ENCODE measurements around the gene SF3B3. TPM values are rescaled to one million over a fixed set of nuclear protein-coding genes. Genes with fewer than 3 reads are reported as not detected.
A peak's percentile ranks its signal among the peaks of the same experiment; 100 is the strongest.

Gene SF3B3
- total and polyA plus RNA-seq, 8 donors: 43.9 to 131 (median 85.5) TPM

DNA sequence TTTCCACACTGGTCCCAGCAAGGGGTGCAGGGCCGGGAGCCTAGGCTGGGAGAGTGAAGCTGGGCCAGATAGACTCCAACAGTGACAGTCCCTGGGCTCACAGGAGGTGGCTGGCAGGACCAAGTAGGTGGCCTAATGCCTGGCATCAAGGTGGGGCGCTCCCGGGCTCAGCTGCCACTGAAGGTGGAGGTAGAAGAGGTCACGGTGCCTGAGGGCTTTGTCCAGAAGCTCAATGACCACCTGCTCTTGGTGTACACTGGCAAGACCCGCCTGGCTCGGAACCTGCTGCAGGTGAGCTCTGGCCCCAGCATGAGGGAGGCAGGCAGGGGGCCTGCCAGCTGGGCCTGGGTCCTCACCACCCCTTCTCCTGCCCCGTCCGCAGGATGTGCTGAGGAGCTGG is 45.4 kb upstream of the SF3B3 start:
- WGBS, 2 donors: 88 to 93% methylated on average over 8 of the region's 8 CpGs
- H3K27ac ChIP-seq: no peak overlapping the region
- no peaks in the 10 kb centered on the region for H3K9me3 ChIP-seq
- DNase-seq (peak in 1 of 6 donors; percentile 53), ATAC-seq (no peak), FAIRE-seq (no peak)
- H3K4me3 ChIP-seq: no peak overlapping the region
- H3K27me3 ChIP-seq: no peaks in the 10 kb centered on the region
- peaks cover 0 to 3% (median 0%) of the 10 kb centered on the region in 3 donors for H3K4me1 ChIP-seq
- intact Hi-C loops (cut with DNase I): loop anchor here in 1 of 3 donors (10.0 kb wide), 1 partner anchor 83 kb away; no protein-coding TSS in a partner anchor
- H3K36me3 ChIP-seq: peaks cover 0 to 23% (median 6%) of the 10 kb centered on the region in 3 donors
- TF ChIP-seq, protein P1, sequence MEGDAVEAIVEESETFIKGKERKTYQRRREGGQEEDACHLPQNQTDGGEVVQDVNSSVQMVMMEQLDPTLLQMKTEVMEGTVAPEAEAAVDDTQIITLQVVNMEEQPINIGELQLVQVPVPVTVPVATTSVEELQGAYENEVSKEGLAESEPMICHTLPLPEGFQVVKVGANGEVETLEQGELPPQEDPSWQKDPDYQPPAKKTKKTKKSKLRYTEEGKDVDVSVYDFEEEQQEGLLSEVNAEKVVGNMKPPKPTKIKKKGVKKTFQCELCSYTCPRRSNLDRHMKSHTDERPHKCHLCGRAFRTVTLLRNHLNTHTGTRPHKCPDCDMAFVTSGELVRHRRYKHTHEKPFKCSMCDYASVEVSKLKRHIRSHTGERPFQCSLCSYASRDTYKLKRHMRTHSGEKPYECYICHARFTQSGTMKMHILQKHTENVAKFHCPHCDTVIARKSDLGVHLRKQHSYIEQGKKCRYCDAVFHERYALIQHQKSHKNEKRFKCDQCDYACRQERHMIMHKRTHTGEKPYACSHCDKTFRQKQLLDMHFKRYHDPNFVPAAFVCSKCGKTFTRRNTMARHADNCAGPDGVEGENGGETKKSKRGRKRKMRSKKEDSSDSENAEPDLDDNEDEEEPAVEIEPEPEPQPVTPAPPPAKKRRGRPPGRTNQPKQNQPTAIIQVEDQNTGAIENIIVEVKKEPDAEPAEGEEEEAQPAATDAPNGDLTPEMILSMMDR (IDR thresholded peaks at IDR 0.05): no peak

DNA sequence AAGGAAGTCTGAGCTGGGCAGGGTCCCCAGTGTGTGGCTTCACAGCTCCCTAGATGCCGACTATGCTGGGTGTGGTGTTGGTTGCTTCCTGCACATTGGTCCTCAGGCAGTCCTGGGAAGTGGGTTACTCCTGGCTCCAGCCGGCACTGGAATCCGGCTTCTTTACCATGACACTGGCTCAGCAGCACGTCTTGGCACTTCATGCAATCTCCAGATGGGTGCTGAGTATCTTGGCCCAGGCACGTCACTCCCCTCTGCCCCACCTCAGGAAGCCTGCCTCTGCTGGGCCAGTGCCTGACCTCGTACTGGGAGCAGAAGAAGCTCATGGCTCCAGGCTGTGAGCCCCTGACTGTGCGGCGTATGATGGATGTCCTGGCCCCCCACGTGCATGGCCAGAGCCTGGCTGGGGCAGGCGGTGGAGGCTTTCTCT is 44.7 kb upstream of the SF3B3 start:
- peaks cover 0 to 3% (median 0%) of the 10 kb centered on the region in 3 donors for H3K4me1 ChIP-seq
- no peaks in the 10 kb centered on the region for H3K27me3 ChIP-seq
- peaks cover 0 to 28% (median 6%) of the 10 kb centered on the region in 3 donors for H3K36me3 ChIP-seq
- H3K4me3 ChIP-seq: no peak overlapping the region
- intact Hi-C loops (cut with DNase I): loop anchor here in 1 of 3 donors (10.0 kb wide), 1 partner anchor 84 kb away; no protein-coding TSS in a partner anchor
- H3K27ac ChIP-seq: no peak overlapping the region
- FAIRE-seq (no peak), DNase-seq (peak in 1 of 6 donors; percentile 49), ATAC-seq (peak in 1 of 4 donors; percentile 3)
- 82 to 86% methylated on average over 10 of the region's 10 CpGs for WGBS, 2 donors
- TF ChIP-seq, protein P1 (IDR thresholded peaks at IDR 0.05): no peak
- no peaks in the 10 kb centered on the region for H3K9me3 ChIP-seq

DNA sequence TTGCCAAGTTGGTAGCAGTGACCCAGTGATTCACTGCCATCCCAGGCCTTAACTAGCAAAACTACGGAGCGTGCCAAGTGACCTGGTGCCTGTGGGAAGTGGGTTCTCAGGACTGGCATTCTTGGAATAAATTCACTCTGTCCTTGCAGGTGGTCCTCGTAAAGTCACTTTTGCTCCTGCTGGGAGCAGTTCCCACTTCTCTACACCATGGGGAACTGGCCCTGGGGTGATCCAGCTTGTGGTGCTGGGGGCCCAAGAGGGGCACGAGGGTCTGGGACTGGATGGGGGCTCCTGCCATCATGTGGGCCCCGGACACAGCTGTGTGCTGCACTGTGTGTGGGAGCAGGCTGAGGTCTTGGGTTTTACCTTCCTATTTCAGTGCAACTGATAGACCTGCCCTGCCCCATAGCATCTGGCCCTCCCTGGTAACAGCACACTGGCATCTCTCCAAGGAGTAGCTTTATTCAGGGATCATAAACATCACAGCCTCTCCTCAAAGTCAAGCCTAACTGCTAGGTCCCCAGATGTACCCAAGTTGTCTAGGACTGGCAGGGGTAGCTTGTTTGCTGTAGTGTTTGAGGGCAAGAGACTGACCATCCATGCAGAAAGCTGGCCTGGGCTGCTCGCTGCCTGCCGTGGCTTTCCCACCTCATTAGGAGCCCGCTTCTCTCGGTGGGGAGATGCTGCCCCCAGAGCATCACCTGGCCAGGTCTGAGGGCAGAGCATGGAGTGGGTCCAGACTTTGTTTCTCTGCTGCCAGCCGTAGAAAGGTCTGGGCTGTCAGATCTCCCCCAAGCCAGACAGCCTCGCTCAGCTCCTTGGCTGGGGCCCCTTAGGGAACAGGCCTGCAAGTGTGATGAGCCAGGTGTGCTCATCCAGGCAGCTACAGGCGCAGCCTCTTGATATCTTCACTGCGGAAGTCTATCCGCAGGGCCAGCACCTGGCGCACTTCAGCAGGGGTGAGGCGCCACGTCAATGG is 43.2 kb upstream of the SF3B3 start:
- H3K27me3 ChIP-seq: no peaks in the 10 kb centered on the region
- no peak overlapping the region for H3K4me3 ChIP-seq
- DNase-seq: no peak
- intact Hi-C loops (cut with DNase I): no loop called here
- no peak for FAIRE-seq
- H3K27ac ChIP-seq: no peak overlapping the region
- peak in 2 of 4 donors; percentile 33 to 35 for ATAC-seq
- peaks cover 0 to 24% (median 3%) of the 10 kb centered on the region in 3 donors for H3K36me3 ChIP-seq
- 88 to 92% methylated on average over 17 of the region's 17 CpGs for WGBS, 2 donors
- TF ChIP-seq, protein P1 (IDR thresholded peaks at IDR 0.05): no peak
- H3K9me3 ChIP-seq: no peaks in the 10 kb centered on the region
- peaks cover 0 to 3% (median 0%) of the 10 kb centered on the region in 3 donors for H3K4me1 ChIP-seq

DNA sequence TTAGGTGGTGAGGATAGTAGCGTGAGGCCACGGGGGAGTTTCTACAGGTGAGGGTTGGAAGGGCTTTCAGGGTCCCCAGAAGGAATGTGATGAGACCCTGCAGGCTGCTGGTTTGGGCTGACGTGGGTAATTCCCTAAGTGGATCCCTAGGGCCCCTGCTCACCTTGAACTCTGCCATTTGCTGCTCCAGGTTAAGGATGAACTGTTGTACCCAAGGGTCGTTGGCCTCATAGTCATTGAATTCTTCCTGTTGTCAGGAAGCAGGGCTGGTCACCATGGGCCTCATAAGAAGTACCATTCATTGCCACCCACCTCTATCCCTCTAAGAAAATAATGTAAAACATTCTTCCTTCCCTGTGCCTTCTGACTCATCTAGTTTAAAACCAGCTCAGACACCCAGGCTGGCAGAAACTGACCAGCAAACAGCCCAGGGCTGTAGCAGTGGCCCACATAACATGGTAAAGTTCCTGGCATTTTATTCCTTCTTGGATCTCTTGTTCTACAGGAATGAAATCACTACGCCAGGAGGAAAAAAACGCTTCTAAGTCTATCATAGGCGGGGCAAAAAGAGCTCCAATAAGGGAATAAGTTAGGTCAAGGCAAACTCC is 41.6 kb upstream of the SF3B3 start:
- FAIRE-seq: no peak
- H3K4me1 ChIP-seq: no peaks in the 10 kb centered on the region
- no peak overlapping the region for H3K4me3 ChIP-seq
- no peak for ATAC-seq
- 84 to 87% methylated on average over 7 of the region's 7 CpGs for WGBS, 2 donors
- no peak for DNase-seq
- no peaks in the 10 kb centered on the region for H3K9me3 ChIP-seq
- intact Hi-C loops (cut with DNase I): no loop called here
- no peak overlapping the region for H3K27ac ChIP-seq
- H3K36me3 ChIP-seq: peaks cover 0 to 25% (median 0%) of the 10 kb centered on the region in 3 donors
- TF ChIP-seq, protein P1 (IDR thresholded peaks at IDR 0.05): no peak
- no peaks in the 10 kb centered on the region for H3K27me3 ChIP-seq
